WTC11 (cell line): Measurements from ENCODE around the gene PIGV. TPM values are rescaled to one million over a fixed set of nuclear protein-coding genes. Genes with fewer than 3 reads are reported as not detected.
A peak's percentile ranks its signal among the peaks of the same experiment; 100 is the strongest.

ENCODE experiments used
- ATAC-seq: fragments of 200-7000 bp; cut with Tn5 transposase; 2 replicates; pipeline ENCODE4 v1.10.0; 2021; ENCODE audit warnings: mild to moderate bottlenecking, moderate library complexity
- CTCF ChIA-PET: fragments of 300-600 bp; sonication (Branson Sonifier 250); formaldehyde crosslinking; loops from one replicate; lab custom pipeline; 2021; ENCODE audit warnings: antibody characterized with exemption; lab: Charles Lee
- POLR2A ChIA-PET: fragments of 350-600 bp; sonication (Branson Sonifier 250); formaldehyde crosslinking; loops from one replicate; lab custom pipeline; 2021; ENCODE audit warnings: antibody characterized with exemption; lab: Charles Lee
- DNase-seq: peaks from one replicate; pipeline ENCODE4 v3.0.0; 2021; ENCODE audit warnings: low spot score
- H3K27ac Mint-ChIP-seq: 2 replicates; pipeline ENCODE4 v1.8.0; 2021; ENCODE audit warnings: mixed read lengths
- H3K27me3 Mint-ChIP-seq: 2 replicates; pipeline ENCODE4 v1.8.0; 2021; ENCODE audit warnings: low read depth, mild to moderate bottlenecking, moderate library complexity, mixed read lengths
- H3K36me3 Mint-ChIP-seq: 2 replicates; pipeline ENCODE4 v1.8.0; 2021; ENCODE audit warnings: mixed read lengths
- H3K4me1 Mint-ChIP-seq: 2 replicates; pipeline ENCODE4 v1.8.0; 2022; ENCODE audit warnings: mixed read lengths
- H3K4me3 Mint-ChIP-seq: 2 replicates; pipeline ENCODE4 v1.8.0; 2021; ENCODE audit warnings: mild to moderate bottlenecking, moderate library complexity, mixed read lengths
- H3K9me3 Mint-ChIP-seq: 2 replicates; pipeline ENCODE4 v1.8.0; 2021; ENCODE audit warnings: mixed read lengths
- AR ChIP-seq: fragments of 250-450 bp; sonication (Bioruptor Pico); IDR thresholded peaks from 2 replicates; pipeline ENCODE4 v1.9.0; 2021; ENCODE audit warnings: mild to moderate bottlenecking
- ATF3 ChIP-seq: sonication (generic); formaldehyde crosslinking; conservative IDR thresholded peaks from 2 replicates; pipeline ENCODE4 v1.8.1; 2022; ENCODE audit warnings: mild to moderate bottlenecking, missing genetic modification reagents
- ATF6 ChIP-seq: sonication (generic); formaldehyde crosslinking; IDR thresholded peaks from 2 replicates; pipeline ENCODE4 v1.8.1; 2023; ENCODE audit warnings: mild to moderate bottlenecking, missing genetic modification reagents
- ESRRA ChIP-seq: sonication (generic); formaldehyde crosslinking; IDR thresholded peaks from 2 replicates; pipeline ENCODE4 v1.8.1; 2022; ENCODE audit warnings: mild to moderate bottlenecking, missing genetic modification reagents, borderline replicate concordance
- FOXK1 ChIP-seq: sonication (generic); formaldehyde crosslinking; IDR thresholded peaks from 2 replicates; pipeline ENCODE4 v1.8.0; 2022; ENCODE audit warnings: mild to moderate bottlenecking, moderate library complexity, missing genetic modification reagents
- FOXP1 ChIP-seq: sonication (generic); formaldehyde crosslinking; IDR thresholded peaks from 2 replicates; pipeline ENCODE4 v1.8.0; 2022; ENCODE audit warnings: missing genetic modification reagents, mild to moderate bottlenecking, moderate library complexity, borderline replicate concordance
- FOXP4 ChIP-seq: sonication (generic); formaldehyde crosslinking; IDR thresholded peaks from 2 replicates; pipeline ENCODE4 v1.8.0; 2022; ENCODE audit warnings: mild to moderate bottlenecking, missing genetic modification reagents
- GTF2I ChIP-seq: fragments of 250-450 bp; sonication (Bioruptor Pico); conservative IDR thresholded peaks from 2 replicates; pipeline ENCODE4 v1.4.0; 2021; ENCODE audit warnings: mild to moderate bottlenecking
- HMGXB4 ChIP-seq: sonication (generic); formaldehyde crosslinking; IDR thresholded peaks from 2 replicates; pipeline ENCODE4 v1.8.1; 2023; ENCODE audit warnings: mild to moderate bottlenecking, moderate library complexity, missing genetic modification reagents
- JUN ChIP-seq: sonication (generic); formaldehyde crosslinking; IDR thresholded peaks from 2 replicates; pipeline ENCODE4 v1.8.0; 2023; ENCODE audit warnings: mild to moderate bottlenecking, missing genetic modification reagents
- NR2C2 ChIP-seq: sonication (generic); formaldehyde crosslinking; IDR thresholded peaks from 2 replicates; pipeline ENCODE4 v1.8.0; 2022; ENCODE audit warnings: mild to moderate bottlenecking, missing genetic modification reagents
- PRDM15 ChIP-seq: sonication (generic); formaldehyde crosslinking; IDR thresholded peaks from 2 replicates; pipeline ENCODE4 v1.8.0; 2022; ENCODE audit warnings: missing genetic modification reagents
- SMAD3 ChIP-seq: sonication (generic); formaldehyde crosslinking; IDR thresholded peaks from 2 replicates; pipeline ENCODE4 v1.8.0; 2022; ENCODE audit warnings: missing genetic modification reagents, mild to moderate bottlenecking, borderline replicate concordance
- ZBTB21 ChIP-seq: sonication (generic); formaldehyde crosslinking; IDR thresholded peaks from 2 replicates; pipeline ENCODE4 v1.8.1; 2023; ENCODE audit warnings: mild to moderate bottlenecking, missing genetic modification reagents, borderline replicate concordance
- ZNF263 ChIP-seq: sonication (generic); formaldehyde crosslinking; IDR thresholded peaks from 2 replicates; pipeline ENCODE4 v1.8.1; 2022; ENCODE audit warnings: low read depth, mild to moderate bottlenecking, moderate library complexity, missing genetic modification reagents
- ZNF416 ChIP-seq: fragments of 250-450 bp; sonication (Bioruptor Pico); IDR thresholded peaks from 2 replicates; pipeline ENCODE4 v1.9.0; 2021; ENCODE audit warnings: mild to moderate bottlenecking, inconsistent platforms
- total RNA-seq: library from RNA; stranded (reverse); gene quantifications from 3 replicates; pipeline ENCODE4 v1.2.3, GENCODE V29; 2021

Gene PIGV
- total RNA-seq, 1 experiment from 2014 or later: 15.0 TPM

GRCh38 chr1:26781206-26781825, 6.4 kb upstream of the PIGV start:
- no peak for ATAC-seq
- Mint-ChIP-seq H3K27me3 (no peaks in the 10 kb centered on the region; the same call in 1 of the 2 replicates), H3K4me3 (no peak overlapping the region), H3K9me3 (no peaks in the 10 kb centered on the region), H3K27ac (peak overlapping the region; percentile 31), H3K4me1 (peaks cover 37% of the 10 kb centered on the region), H3K36me3 (peaks cover 50% of the 10 kb centered on the region)
- ChIA-PET CTCF (interaction anchor here (1.2 kb wide), 1 partner anchor 104 kb away, joined by 3 read pairs; no protein-coding TSS in a partner anchor), POLR2A (no interaction called here)
- no peak for DNase-seq
- TF ChIP-seq ZBTB21 (CRISPR knock-in tag) (no peak), ZNF416 (CRISPR knock-in tag) (no peak)
- TF ChIP-seq, all 79 proteins: peak for 0

GRCh38 chr1:26782521-26783212, 5.1 kb upstream of the PIGV start:
- H3K27ac Mint-ChIP-seq: peak overlapping the region; percentile 91
- ChIA-PET CTCF (no interaction called here), POLR2A (no interaction called here)
- no peaks in the 10 kb centered on the region; the same call in 1 of the 2 replicates for H3K27me3 Mint-ChIP-seq
- DNase-seq (no peak), ATAC-seq (no peak)
- H3K9me3 Mint-ChIP-seq: no peaks in the 10 kb centered on the region
- H3K36me3 Mint-ChIP-seq: peaks cover 39% of the 10 kb centered on the region
- H3K4me1 Mint-ChIP-seq: peaks cover 46% of the 10 kb centered on the region
- H3K4me3 Mint-ChIP-seq: no peak overlapping the region
- TF ChIP-seq ZNF263: no peak
- no peak for TF ChIP-seq SMAD3 (CRISPR knock-in tag)
- TF ChIP-seq HMGXB4 (CRISPR knock-in tag): no peak
- TF ChIP-seq GTF2I: no peak
- no peak for TF ChIP-seq NR2C2 (CRISPR knock-in tag)
- TF ChIP-seq FOXP1 (CRISPR knock-in tag): no peak
- no peak for TF ChIP-seq ATF6 (CRISPR knock-in tag)
- TF ChIP-seq ZBTB21 (CRISPR knock-in tag): no peak
- TF ChIP-seq FOXK1 (CRISPR knock-in tag): no peak
- no peak for TF ChIP-seq ESRRA (CRISPR knock-in tag)
- no peak for TF ChIP-seq AR (CRISPR knock-in tag)
- TF ChIP-seq JUN (CRISPR knock-in tag): no peak
- TF ChIP-seq FOXP4 (CRISPR knock-in tag): no peak
- no peak for TF ChIP-seq PRDM15 (CRISPR knock-in tag)
- no peak for TF ChIP-seq ATF3 (CRISPR knock-in tag)
